ENCODE measurements around the gene CYTH2. TPM values are rescaled to one million over a fixed set of nuclear protein-coding genes. Genes with fewer than 3 reads are reported as not detected.

CYTH2 gene
- total RNA-seq, 1 donor from 2014 or later: 139 TPM

DNA sequence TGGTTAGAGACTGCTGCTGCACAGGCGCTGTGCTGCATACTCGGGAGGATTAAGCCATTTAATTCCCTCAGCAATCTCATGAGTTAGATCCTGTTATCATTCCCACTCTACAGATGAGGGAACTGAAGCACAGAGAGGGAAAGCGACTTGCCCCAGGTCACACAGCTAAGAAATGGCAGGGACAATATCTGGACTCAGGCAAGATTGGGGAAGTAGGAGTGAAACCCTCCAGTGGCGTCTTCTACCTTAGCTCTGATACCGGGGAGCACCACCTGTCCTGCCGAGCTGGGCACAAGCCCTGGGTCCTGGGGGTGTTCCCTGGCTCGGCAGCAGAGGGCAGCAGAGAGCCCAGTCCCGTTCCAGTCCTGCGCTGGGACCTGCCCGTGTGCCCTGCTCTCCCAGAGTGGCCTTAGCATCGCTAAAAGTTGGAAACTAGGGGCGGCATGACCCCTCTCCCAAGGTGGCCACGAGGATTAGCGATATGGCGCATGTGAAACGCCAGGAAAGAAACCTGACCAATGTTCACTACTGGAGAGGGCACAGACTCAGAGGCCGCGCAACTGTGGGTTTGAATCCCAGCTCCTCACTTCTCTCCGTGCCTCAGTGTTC lies 20.5 kb downstream of the CYTH2 start:
- Mint-ChIP-seq H3K4me1 (ENCODE audit: unreplicated experiment) (peaks cover 24% of the 10 kb centered on the region), H3K27me3 (peaks cover 25% of the 10 kb centered on the region), H3K36me3 (peaks cover 3% of the 10 kb centered on the region), H3K27ac (no peak overlapping the region), H3K4me3 (peak overlapping the region; percentile 25), H3K9me3 (peaks cover 6% of the 10 kb centered on the region)
- TF ChIP-seq, protein P1, sequence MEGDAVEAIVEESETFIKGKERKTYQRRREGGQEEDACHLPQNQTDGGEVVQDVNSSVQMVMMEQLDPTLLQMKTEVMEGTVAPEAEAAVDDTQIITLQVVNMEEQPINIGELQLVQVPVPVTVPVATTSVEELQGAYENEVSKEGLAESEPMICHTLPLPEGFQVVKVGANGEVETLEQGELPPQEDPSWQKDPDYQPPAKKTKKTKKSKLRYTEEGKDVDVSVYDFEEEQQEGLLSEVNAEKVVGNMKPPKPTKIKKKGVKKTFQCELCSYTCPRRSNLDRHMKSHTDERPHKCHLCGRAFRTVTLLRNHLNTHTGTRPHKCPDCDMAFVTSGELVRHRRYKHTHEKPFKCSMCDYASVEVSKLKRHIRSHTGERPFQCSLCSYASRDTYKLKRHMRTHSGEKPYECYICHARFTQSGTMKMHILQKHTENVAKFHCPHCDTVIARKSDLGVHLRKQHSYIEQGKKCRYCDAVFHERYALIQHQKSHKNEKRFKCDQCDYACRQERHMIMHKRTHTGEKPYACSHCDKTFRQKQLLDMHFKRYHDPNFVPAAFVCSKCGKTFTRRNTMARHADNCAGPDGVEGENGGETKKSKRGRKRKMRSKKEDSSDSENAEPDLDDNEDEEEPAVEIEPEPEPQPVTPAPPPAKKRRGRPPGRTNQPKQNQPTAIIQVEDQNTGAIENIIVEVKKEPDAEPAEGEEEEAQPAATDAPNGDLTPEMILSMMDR (conservative IDR thresholded peaks at IDR 0.05): peak; percentile 95
- peak; percentile 87 for DNase-seq (ENCODE audit: extremely low spot score, unreplicated experiment)

DNA sequence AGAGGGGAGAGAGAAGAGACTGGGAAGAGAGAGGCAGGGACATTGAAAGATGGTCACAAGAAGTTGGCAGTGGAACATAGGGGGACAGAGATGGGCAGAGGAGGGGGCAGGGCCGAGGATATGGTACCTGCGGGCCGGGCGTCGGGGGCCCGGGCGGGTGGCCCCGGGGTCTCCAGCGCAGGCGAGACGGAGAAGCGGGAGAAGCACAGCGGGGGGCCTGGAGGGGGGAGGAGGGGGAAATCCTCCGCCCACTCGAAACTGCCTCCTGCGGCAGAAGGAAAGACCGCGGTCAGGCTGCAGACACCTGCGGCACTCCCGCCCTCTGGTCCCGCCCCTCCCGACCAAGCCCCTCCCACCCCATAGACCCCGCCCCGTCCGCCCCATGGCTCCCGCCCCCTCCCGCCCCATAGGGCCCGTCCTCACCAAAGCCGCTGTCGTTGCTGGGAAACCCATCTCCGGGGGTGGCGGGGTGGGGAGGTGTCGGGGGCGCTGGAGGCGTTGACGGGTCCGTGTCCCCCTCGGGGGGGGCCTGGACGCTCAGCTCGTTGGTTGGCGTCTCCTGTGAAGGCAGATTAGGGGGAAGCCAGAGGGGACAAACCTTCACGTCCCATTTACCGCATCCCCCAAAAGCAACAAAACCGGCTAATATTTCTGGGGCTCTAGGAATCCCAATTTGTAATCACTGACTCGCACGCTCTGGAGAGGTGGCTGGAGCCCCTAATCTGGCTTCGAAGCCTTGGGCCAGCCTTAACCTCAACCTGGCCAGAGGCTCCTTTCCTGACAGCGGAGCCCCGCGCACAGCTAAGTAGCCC lies 22.0 kb downstream of the CYTH2 start:
- Mint-ChIP-seq H3K4me1 (ENCODE audit: unreplicated experiment) (peaks cover 32% of the 10 kb centered on the region), H3K4me3 (peak overlapping the region; percentile 78), H3K27ac (peak overlapping the region; percentile 96), H3K27me3 (peaks cover 27% of the 10 kb centered on the region), H3K9me3 (peaks cover 6% of the 10 kb centered on the region), H3K36me3 (peaks cover 3% of the 10 kb centered on the region)
- DNase-seq (ENCODE audit: extremely low spot score, unreplicated experiment): no peak
- TF ChIP-seq, protein P1 (conservative IDR thresholded peaks at IDR 0.05): no peak

DNA sequence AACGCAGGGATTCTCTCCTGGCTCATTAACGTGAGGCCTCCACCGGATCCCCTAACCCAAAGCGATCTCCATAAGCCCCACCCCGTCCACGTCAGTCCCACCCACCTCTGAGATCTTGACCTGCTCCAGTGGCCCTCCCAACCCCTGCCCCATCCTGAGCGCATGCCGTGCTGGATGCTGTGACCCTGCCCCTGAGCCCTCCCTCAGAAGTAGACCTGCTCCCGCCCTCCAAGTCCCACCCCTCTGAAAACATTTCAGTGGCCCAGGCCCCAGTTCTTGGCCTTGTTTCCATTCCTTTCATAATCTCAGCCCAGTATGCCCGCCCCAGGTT lies 22.6 kb downstream of the CYTH2 start:
- H3K27me3 Mint-ChIP-seq: peaks cover 27% of the 10 kb centered on the region

DNA sequence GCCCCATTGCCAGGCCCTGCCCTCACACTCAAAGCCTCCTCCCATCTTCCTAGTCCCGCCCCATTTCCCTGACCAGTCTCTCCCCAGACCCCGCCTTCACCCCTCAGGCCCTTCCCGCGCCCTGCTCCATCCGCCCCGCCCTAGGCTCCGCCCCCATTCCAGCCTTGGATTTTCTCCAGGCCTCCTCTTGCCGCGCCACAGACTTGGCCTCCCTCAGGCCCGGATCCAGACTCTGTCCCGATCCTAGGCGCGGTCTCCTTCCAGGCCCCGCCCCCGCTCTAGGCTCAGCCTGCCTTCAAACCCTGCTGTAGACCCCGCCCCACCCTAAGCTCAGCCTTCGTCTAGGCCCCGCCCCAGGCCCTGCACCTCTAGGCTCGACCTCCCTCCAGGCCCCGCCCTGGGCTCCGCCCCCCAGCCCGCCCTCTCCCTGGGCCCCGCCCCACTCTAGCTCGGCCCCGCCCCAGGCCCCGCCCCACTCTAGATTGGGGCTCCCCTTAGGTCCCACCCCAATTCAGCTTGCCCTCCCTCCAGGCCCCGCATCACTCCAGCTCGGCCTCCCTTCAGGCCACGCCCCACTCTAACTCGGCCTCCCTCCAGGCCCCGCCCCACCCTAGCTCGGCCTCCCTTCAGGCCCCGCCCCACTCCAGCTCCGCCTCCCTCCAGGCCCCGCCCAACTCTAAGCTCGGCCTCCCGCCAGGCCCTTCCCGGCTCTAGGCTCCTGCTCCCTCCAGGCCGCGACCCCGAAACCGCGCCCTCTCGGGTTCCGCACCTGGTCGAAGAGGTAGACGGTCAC lies 24.0 kb downstream of the CYTH2 start:
- H3K4me1 Mint-ChIP-seq (ENCODE audit: unreplicated experiment): peaks cover 32% of the 10 kb centered on the region

More for the DNA sequence above, 22.6 kb downstream of the CYTH2 start:
- TF ChIP-seq, protein P1 (conservative IDR thresholded peaks at IDR 0.05): no peak
- peaks cover 32% of the 10 kb centered on the region for H3K4me1 Mint-ChIP-seq (ENCODE audit: unreplicated experiment)
- peaks cover 3% of the 10 kb centered on the region for H3K36me3 Mint-ChIP-seq
- peaks cover 6% of the 10 kb centered on the region for H3K9me3 Mint-ChIP-seq
- peak overlapping the region; percentile 96 for H3K27ac Mint-ChIP-seq
- peak overlapping the region; percentile 86 for H3K4me3 Mint-ChIP-seq
- no peak for DNase-seq (ENCODE audit: extremely low spot score, unreplicated experiment)

More for the DNA sequence above, 24.0 kb downstream of the CYTH2 start:
- Mint-ChIP-seq H3K36me3 (peaks cover 3% of the 10 kb centered on the region), H3K27ac (peak overlapping the region; percentile 96), H3K27me3 (peaks cover 27% of the 10 kb centered on the region), H3K4me3 (peak overlapping the region; percentile 86), H3K9me3 (peaks cover 6% of the 10 kb centered on the region)
- TF ChIP-seq, protein P1 (conservative IDR thresholded peaks at IDR 0.05): no peak
- peak; percentile 92 for DNase-seq (ENCODE audit: extremely low spot score, unreplicated experiment)

Data from type B pancreatic cell (in vitro differentiated cells).